ENCODE data around the gene PAOX. TPM values are rescaled to one million over a fixed set of nuclear protein-coding genes. Genes with fewer than 3 reads are reported as not detected.

Gene PAOX
- total and polyA plus RNA-seq, 2 donors from 2014 or later = 7.0 to 14.4 TPM

DNA sequence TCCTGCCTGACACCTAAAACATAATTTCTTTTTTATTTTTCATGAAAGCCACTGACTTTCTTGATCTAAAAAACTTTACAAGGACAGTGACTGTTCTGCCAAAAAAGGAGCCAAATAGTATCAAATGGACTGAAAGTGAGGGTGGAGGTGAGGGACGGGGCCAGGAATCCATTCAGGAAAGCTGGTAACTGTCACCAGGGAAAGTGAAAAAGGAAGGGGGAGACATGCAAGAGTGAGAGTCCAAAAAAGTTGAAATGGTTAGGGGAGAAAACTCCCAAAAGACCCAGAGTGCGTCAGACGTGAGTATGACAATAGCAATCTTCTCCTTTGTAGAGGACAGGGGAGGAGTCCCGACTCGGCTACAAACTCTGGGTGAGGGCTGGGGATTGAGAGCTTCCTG is 34.8 kb upstream of the PAOX start:
- Histone ChIP-seq H3K4me1 (ENCODE audit: control insufficient read depth in 2 of 3, insufficient read depth in 2 of 3, low read depth in 1 of 3, low read length in 3 of 3) (no peaks in the 10 kb centered on the region), H3K27me3 (ENCODE audit: control insufficient read depth, insufficient read depth, low read length) (no peaks in the 10 kb centered on the region), H3K4me3 (ENCODE audit: low read length in 3 of 3) (no peak overlapping the region), H3K9me3 (ENCODE audit: control insufficient read depth in 2 of 3, insufficient read depth in 1 of 3, low read length in 3 of 3) (no peaks in the 10 kb centered on the region), H3K27ac (ENCODE audit: low read depth in 2 of 2, low read length in 2 of 2) (no peak overlapping the region), H3K36me3 (ENCODE audit: control insufficient read depth in 2 of 3, insufficient read depth in 3 of 3, low read length in 3 of 3) (no peaks in the 10 kb centered on the region), H3K9ac (ENCODE audit: low read length in 3 of 3) (no peak overlapping the region)
- DNase-seq (no peak), FAIRE-seq (no peak)
- intact Hi-C loops (cut with DNase I) = no loop called here
- TF ChIP-seq, protein P1, sequence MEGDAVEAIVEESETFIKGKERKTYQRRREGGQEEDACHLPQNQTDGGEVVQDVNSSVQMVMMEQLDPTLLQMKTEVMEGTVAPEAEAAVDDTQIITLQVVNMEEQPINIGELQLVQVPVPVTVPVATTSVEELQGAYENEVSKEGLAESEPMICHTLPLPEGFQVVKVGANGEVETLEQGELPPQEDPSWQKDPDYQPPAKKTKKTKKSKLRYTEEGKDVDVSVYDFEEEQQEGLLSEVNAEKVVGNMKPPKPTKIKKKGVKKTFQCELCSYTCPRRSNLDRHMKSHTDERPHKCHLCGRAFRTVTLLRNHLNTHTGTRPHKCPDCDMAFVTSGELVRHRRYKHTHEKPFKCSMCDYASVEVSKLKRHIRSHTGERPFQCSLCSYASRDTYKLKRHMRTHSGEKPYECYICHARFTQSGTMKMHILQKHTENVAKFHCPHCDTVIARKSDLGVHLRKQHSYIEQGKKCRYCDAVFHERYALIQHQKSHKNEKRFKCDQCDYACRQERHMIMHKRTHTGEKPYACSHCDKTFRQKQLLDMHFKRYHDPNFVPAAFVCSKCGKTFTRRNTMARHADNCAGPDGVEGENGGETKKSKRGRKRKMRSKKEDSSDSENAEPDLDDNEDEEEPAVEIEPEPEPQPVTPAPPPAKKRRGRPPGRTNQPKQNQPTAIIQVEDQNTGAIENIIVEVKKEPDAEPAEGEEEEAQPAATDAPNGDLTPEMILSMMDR (IDR thresholded peaks at IDR 0.05; ENCODE audit: borderline replicate concordance, extremely low read depth, insufficient read depth) = no peak

DNA sequence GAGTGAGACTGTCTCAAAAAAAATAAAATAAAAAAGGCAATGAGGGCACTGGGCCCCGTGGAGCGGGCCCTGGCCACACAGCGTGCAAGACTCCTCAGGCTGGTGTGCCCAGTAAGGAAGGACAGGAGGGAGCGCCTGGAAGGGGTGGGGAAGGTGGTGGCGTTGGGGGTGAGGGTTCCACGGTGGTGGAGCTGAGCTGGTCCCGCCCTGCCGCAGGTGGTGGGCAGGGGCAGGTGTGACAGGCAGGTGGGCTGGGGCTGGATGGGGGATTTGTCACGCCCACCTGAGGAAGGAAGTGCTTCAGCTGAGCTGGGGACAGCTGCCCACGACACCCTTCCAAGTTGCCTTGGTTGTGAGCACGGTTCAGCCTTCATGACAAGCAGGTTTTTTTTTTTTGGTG is 32.6 kb upstream of the PAOX start:
- no peaks in the 10 kb centered on the region for H3K4me1 ChIP-seq (ENCODE audit: control insufficient read depth in 2 of 3, insufficient read depth in 2 of 3, low read depth in 1 of 3, low read length in 3 of 3)
- no peak for FAIRE-seq
- no peak overlapping the region for H3K9ac ChIP-seq (ENCODE audit: low read length in 3 of 3)
- no peak for DNase-seq
- H3K4me3 ChIP-seq (ENCODE audit: low read length in 3 of 3) = no peak overlapping the region
- H3K36me3 ChIP-seq (ENCODE audit: control insufficient read depth in 2 of 3, insufficient read depth in 3 of 3, low read length in 3 of 3) = no peaks in the 10 kb centered on the region
- no peak overlapping the region for H3K27ac ChIP-seq (ENCODE audit: low read depth in 2 of 2, low read length in 2 of 2)
- intact Hi-C loops (cut with DNase I) = no loop called here
- H3K27me3 ChIP-seq (ENCODE audit: control insufficient read depth, insufficient read depth, low read length) = no peaks in the 10 kb centered on the region
- H3K9me3 ChIP-seq (ENCODE audit: control insufficient read depth in 2 of 3, insufficient read depth in 1 of 3, low read length in 3 of 3) = no peaks in the 10 kb centered on the region
- TF ChIP-seq, protein P1 (IDR thresholded peaks at IDR 0.05; ENCODE audit: borderline replicate concordance, extremely low read depth, insufficient read depth) = no peak

DNA sequence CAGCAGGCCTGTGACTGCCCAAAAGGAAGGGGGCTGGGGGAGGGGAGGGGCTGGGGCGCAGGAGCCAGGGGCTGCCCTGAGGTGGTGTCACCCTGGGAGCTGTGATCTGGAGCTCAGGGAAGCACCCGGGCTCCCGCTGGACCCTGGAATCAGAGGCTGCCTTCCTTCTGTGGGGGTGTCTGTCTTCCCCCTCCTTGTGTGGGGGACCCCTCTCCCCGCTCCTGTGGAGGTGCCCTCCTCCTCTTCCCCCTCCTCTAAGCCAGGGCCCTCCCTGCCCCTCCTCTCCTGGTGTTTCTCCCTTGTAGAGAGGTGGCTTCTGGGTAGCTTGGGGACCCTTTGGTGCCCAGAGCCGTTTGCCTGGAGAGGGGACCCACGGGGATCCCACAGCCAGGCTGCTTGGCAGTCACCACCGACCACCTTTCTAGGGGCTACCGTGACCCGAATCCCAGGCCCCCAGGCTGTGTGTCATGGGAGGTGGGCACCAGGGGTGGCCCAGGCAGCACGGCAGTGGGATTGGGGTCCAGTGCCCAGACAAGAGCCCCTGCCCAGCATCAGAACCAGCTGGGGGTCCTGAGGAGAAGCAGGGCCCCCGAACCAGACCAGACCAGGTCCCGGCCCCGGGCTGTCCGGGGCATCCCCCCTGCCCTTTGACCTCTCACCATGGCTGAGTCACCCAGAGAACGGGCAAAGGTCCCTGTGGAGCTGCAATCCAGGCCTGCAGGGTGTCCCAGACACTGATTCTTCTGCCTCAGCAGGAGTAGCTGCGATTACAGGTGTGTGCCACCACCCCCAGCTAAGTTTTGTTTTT is 31.1 kb upstream of the PAOX start:
- Histone ChIP-seq H3K9ac (ENCODE audit: low read length in 3 of 3) (no peak overlapping the region), H3K27ac (ENCODE audit: low read depth in 2 of 2, low read length in 2 of 2) (no peak overlapping the region), H3K9me3 (ENCODE audit: control insufficient read depth in 2 of 3, insufficient read depth in 1 of 3, low read length in 3 of 3) (no peaks in the 10 kb centered on the region), H3K4me1 (ENCODE audit: control insufficient read depth in 2 of 3, insufficient read depth in 2 of 3, low read depth in 1 of 3, low read length in 3 of 3) (no peaks in the 10 kb centered on the region), H3K36me3 (ENCODE audit: control insufficient read depth in 2 of 3, insufficient read depth in 3 of 3, low read length in 3 of 3) (no peaks in the 10 kb centered on the region), H3K4me3 (ENCODE audit: low read length in 3 of 3) (peak overlapping the region in 1 of 3 donors; percentile 35), H3K27me3 (ENCODE audit: control insufficient read depth, insufficient read depth, low read length) (no peaks in the 10 kb centered on the region)
- DNase-seq (no peak), FAIRE-seq (no peak)
- TF ChIP-seq, protein P1 (IDR thresholded peaks at IDR 0.05; ENCODE audit: borderline replicate concordance, extremely low read depth, insufficient read depth) = no peak
- intact Hi-C loops (cut with DNase I) = no loop called here

Data from kidney (tissue), 14 donors.